Activated CD4-positive, CD25-positive, alpha-beta regulatory T cell treated with anti-CD3 and anti-CD28 coated beads, Interleukin-2, amount 50 U/mL, for 16 hours (primary cell): Measurements from ENCODE around the gene IDI2.
A peak's percentile ranks its signal among the peaks of the same experiment; 100 is the strongest.
"Not testable (repeated sequence)": the region's sequence is repeated elsewhere in the genome, so short reads cannot be mapped to it uniquely, and the experiment has no call there.

Source experiments
- DNase-seq: peaks from one replicate; pipeline ENCODE4 v3.0.0-alpha.2; 2020; ENCODE audit warnings: low read depth, low spot score

IDI2 gene

DNA sequence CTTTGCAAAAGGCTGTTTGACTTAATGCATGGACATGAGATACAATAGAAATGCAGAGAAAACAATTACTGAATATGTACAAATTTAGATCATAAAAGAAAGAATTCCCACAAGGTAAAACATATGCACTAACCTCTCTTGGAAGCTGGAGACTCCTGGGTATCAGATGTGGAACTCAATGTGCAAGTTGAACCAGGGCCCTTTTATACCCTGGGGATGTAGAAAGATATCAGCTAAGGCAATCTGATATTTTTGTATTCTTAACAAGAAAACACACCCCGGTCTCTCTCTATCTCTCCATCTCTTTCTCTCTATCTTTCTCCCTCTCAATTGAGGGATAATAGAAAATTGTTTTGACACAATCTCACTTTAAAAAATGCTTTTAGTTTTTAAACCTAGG is at the start of gene IDI2:
Gene IDI2, minus strand, starts transcription at position 177 of the 400 bp plus-strand sequence. CDS start 1,136 bp downstream, outside the sequence.
- no peak for DNase-seq

GRCh38 chr10:1074748-1075308 is 49.2 kb upstream of the IDI2 start:
- no peak for DNase-seq

- no peak for DNase-seq
Measured at GRCh38 chr10:1074052-1074747, 48.5 kb upstream of the IDI2 start.

DNA sequence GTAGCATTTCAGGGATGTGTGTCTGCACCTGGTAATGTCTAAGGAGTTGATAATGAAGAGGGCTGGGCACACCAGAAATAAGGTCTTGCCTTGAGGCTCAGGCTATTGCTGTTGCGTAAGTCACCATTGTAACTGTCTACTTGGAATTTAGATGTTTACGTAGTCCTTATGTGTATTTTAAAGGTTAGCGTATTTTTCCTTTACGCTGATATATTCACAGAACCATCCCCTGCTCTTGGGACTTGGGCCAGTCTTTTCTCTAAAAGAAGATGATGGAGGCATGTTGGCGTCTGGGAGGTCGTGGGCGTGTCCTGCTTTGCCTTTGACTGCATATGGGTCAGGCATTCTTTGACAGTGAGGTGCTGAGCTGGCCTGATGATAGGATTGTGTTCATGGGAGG is 45.3 kb upstream of the IDI2 start:
- no peak for DNase-seq

DNA sequence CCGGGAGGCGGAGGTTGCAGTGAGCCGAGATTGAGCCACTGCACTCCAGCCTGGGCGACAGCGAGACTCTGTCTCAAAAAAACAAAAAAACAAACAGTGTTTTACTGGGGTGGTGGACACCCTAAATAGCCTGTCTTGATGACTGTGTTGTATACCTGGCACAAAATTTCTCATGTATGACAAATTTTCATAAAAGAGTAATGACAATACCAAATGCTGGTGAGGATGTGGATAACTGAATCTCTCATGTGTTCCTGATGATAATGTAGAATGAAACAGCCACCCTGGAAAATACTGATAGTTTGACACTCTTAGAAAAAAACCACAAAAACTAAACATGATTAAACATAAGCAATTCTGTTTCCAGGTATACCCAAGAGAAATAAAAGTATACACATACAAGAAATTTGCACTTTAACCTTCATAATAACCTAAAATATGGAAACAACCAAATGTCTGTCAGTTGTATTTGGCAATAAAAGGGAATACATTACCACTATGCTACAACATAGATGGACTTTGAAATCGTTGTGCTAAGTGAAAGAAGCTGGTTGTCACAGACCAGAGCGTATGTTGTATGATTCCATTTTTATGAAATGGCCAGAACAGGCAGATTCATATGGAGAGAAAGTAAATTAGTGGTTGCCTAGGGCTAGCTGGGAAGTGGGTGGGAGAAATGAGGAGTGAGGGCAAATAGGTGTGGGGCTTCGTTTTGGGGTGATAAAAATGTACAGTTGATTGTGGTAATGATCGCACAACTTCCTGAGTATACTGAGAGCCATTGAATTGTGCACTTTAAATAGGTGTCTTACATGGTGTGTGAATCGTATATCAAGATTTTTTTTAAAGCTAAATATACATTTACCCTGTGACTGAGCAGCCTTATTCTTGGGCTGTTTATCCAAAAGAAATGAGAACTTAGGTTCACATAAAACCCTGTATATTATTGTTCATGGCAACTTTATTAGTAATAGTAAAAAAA is 43.0 kb upstream of the IDI2 start:
- DNase-seq = no peak

DNA sequence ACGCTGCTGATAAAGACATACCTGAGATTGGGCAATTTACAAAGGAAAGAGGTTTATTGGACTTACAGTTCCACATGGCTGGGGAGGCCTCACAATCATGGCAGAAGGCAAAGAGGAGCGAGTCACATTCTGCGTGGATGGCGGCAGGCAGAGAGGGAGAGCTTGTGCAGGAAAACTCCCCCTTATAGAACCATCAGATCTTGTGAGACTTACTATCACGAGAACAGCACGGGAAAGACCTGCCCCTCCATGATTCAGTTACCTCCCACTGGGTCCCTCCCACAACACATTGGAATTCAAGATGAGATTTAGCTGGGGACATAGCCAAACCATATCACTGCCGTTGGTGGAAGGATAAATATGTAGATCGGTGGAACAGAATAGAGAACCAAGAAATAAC is 41.1 kb upstream of the IDI2 start:
- not testable (repeated sequence) for DNase-seq

GRCh38 chr10:1064964-1065247 is 39.2 kb upstream of the IDI2 start:
- no peak for DNase-seq

- no peak for DNase-seq
Measured at GRCh38 chr10:1063232-1063865, 37.7 kb upstream of the IDI2 start.

- no peak for DNase-seq
Measured at GRCh38 chr10:1061930-1062774, 36.5 kb upstream of the IDI2 start.

- no peak for DNase-seq
Measured at GRCh38 chr10:1059902-1060301, 34.2 kb upstream of the IDI2 start.

GRCh38 chr10:1058017-1058416 is 32.4 kb upstream of the IDI2 start:
- DNase-seq = no peak

GRCh38 chr10:1057106-1057657 is 31.5 kb upstream of the IDI2 start:
- DNase-seq = no peak

DNA sequence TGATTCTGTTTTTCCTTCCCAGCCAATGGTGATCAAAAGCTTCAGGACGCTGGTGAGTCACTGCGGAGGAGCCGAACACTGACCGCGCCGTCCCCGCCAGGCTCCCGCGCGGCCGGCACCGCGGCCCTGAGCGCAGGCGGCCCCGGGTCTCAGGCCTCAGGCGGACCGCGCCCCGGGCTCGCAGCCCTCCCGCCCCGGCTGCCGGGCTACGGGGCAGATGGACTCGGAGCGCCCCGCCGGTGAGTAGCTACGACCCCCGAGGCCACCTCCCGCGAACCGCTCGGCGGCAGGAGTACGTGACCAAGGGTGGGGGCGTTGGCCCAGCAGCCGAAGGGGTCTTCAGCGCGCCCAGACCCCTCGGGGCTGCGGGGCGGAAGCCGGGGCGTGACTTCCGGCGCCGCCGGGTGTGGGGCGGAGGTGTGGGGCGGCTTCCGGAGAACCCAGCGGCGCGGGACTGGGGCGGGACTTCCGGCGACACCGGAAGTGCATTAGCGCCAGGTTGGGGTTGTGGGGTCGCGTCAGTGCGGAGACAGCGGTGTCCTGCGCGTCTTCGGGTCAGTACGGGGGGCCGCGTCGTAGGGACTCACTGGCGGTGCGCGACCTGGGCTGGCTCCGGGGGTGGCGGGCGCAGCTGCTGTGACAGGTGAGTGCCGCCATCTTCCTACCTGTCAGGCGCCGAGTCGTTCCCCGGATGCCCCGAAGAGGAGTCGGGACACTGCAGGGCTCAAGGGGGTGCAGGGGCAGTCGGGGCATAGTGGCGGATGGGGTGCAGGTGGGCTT is 30.9 kb upstream of the IDI2 start, which contains the start of gene WDR37:
Gene WDR37, plus strand, starts transcription at position 60 of the 780 bp plus-strand sequence. CDS start 15,771 bp downstream, outside the sequence.
- peak; percentile 77 for DNase-seq

DNA sequence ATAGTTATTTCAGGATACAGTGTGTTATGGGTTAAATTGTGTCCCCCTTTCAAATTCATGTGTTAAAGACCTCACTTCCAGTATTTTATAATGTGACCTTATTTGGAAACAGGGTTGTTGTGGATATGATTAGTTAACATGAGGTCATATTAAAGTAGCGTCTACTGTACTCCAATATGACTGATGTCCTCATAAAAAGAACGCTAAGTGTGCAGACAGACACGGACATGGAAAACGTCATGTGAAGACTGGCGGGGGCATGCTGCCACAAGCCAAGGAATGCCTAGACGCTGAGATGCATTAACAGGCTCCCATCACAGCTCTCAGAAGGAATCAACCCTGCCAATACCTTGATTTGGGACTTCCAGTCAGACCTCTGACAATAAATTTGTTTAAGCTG is 29.0 kb upstream of the IDI2 start:
- no peak for DNase-seq

GRCh38 chr10:1050554-1050953 is 24.9 kb upstream of the IDI2 start:
- DNase-seq = no peak

GRCh38 chr10:1050145-1050544 is 24.5 kb upstream of the IDI2 start:
- DNase-seq = no peak

- no peak for DNase-seq
Measured at GRCh38 chr10:1049425-1049958, 23.8 kb upstream of the IDI2 start.

GRCh38 chr10:1048732-1049424 is 23.2 kb upstream of the IDI2 start, which contains the start of gene IDI1:
TSS of gene IDI1 (minus strand) at chr10:1049119. CDS start at chr10:1049003, 116 bp downstream.
- peak; percentile 92 for DNase-seq

GRCh38 chr10:1048349-1048731 is 22.7 kb upstream of the IDI2 start:
- DNase-seq = no peak
